Endodermal cell (in vitro differentiated cells): ENCODE data around the gene CHN1. TPM values are rescaled to one million over a fixed set of nuclear protein-coding genes. Genes with fewer than 3 reads are reported as not detected.

Experiments used
- DNase-seq: peaks from one replicate; pipeline ENCODE4 v3.0.0-alpha.2; 2017
- H3K27ac ChIP-seq: 2 replicates; pipeline ENCODE4 v1.5.1; 2013; ENCODE audit warnings: mild to moderate bottlenecking, low read depth, low read length, moderate library complexity
- H3K27me3 ChIP-seq: 2 replicates; pipeline ENCODE4 v1.6.1; 2013; ENCODE audit warnings: mild to moderate bottlenecking, low read length, moderate library complexity; ENCODE audit not compliant: insufficient read depth, control insufficient read depth, poor library complexity, severe bottlenecking
- H3K36me3 ChIP-seq: 2 replicates; pipeline ENCODE4 v1.7.0; 2013; ENCODE audit warnings: mild to moderate bottlenecking, low read length, moderate library complexity; ENCODE audit not compliant: control insufficient read depth, insufficient read depth
- H3K4me1 ChIP-seq: one replicate; pipeline ENCODE4 v1.7.0; 2013; ENCODE audit warnings: low read length; ENCODE audit not compliant: control insufficient read depth, insufficient read depth
- H3K4me3 ChIP-seq: 2 replicates; pipeline ENCODE4 v1.5.1; 2013; ENCODE audit warnings: mild to moderate bottlenecking, low read length, moderate library complexity
- H3K9ac ChIP-seq: 2 replicates; pipeline ENCODE4 v1.6.1; 2013; ENCODE audit warnings: mild to moderate bottlenecking, low read length, moderate library complexity; ENCODE audit not compliant: poor library complexity, severe bottlenecking; ENCODE audit errors: extremely low read depth
- H3K9me3 ChIP-seq: 2 replicates; pipeline ENCODE4 v1.6.1; 2013; ENCODE audit warnings: mild to moderate bottlenecking, low read length, moderate library complexity; ENCODE audit not compliant: control insufficient read depth
- H3K27ac Mint-ChIP-seq: 2 replicates; pipeline ENCODE4 v1.8.0; 2020; ENCODE audit warnings: mixed read lengths
- H3K27me3 Mint-ChIP-seq: 2 replicates; pipeline ENCODE4 v1.8.0; 2021; ENCODE audit warnings: mild to moderate bottlenecking, mixed read lengths; ENCODE audit not compliant: insufficient read depth
- H3K36me3 Mint-ChIP-seq: 2 replicates; pipeline ENCODE4 v1.8.0; 2020; ENCODE audit warnings: low read depth, mixed read lengths
- H3K4me1 Mint-ChIP-seq: 2 replicates; pipeline ENCODE4 v1.8.0; 2020; ENCODE audit warnings: mixed read lengths
- H3K4me3 Mint-ChIP-seq: 2 replicates; pipeline ENCODE4 v1.8.0; 2020; ENCODE audit warnings: mild to moderate bottlenecking, moderate library complexity, mixed read lengths
- H3K9me3 Mint-ChIP-seq: 2 replicates; pipeline ENCODE4 v1.8.0; 2020; ENCODE audit warnings: mild to moderate bottlenecking, mixed read lengths
- WGBS, 2 experiments: methylation state at CpG; one replicate each; pipeline versions ENCODE4 v1.1.5 to v1.1.7; 2013; ENCODE audit warnings: missing lambda C conversion rate in 2 of 2, mixed read lengths in 1 of 2; ENCODE audit not compliant: insufficient coverage in 1 of 2, insufficient read length in 1 of 2; 5-methylcytosine and 5-hydroxymethylcytosine counted together
- total RNA-seq, 2 donors: library from RNA; stranded (reverse); fragmentation: NEBNext Ultra II Directional in 1 of 2; extraction: Animal tissue kit (Norgen Biotek cat#: 25700) in 1 of 2; gene quantifications; 2 replicates in 1 of 2; 3 replicates in 1 of 2; pipeline ENCODE4 v1.2.1, GENCODE V29; 2021
- TF ChIP-seq, protein P1 (sequence below): fragments of 200-600 bp; sonication (generic); conservative IDR thresholded peaks from 2 replicates; pipeline ENCODE4 v1.5.0; 2021; ENCODE audit warnings: antibody characterized with exemption, mild to moderate bottlenecking

Gene CHN1
- total RNA-seq, 2 donors from 2014 or later, result 24.3 to 28.8 TPM

DNA sequence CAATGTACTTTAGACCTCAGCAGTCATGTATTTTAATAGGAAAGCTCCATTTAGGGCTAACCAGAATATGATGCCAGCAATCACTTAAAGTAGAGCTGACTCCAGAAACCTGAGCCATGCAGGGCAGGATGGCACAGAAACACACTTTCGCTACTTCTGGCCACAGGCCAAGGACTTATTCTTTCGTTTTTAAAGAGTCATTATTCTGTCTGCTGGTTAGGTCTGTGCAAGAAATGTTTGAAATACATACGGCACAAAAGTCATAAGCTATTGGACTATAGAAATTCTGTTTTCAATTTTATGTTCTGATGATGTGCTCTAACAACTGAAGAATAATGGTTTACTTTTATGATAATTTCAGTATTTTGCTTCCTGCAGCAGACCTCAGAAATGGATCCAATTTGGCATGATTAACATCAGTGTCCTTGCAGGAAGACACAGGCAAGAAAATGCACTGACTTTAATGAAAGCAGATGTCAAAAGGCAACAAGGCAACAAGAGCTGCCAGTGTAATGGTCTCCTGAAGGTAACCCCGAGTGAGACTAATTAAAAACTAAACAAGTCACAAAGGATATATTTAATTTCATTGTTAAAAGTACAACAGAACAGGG, 126.5 kb downstream of the CHN1 start:
- no peak overlapping the region for H3K27ac Mint-ChIP-seq

DNA sequence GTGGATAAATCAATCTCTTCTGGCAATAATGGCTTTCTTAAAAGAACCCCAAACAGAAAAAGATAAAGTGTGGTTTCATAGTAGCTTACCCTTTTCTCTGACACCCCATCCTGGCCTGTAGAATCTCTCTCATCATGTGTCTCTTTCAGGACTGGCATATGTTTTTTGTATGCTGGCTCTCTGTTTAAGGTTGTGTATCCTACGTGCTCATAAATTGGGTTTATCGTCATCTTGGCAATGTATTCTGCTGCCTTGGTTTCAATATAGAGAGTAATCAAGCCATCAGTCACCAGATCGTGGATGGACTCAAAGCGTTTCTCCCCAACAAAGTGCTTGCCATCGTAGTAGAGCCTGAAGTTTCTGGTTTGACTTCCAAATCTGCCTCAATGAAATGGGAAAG, 127.4 kb downstream of the CHN1 start:
- no peak overlapping the region for H3K4me3 ChIP-seq
- H3K36me3 Mint-ChIP-seq, result peaks cover 3% of the 10 kb centered on the region
- whole genome bisulfite sequencing, 2 experiments, result 91 to 92% methylated on average over 2 to 5 of the region's 5 CpGs
- no peak overlapping the region for H3K27ac Mint-ChIP-seq
- DNase-seq, result no peak
- H3K27me3 ChIP-seq, result no peaks in the 10 kb centered on the region
- peaks cover 13% of the 10 kb centered on the region for H3K4me1 ChIP-seq
- H3K9me3 ChIP-seq, result no peaks in the 10 kb centered on the region
- H3K9ac ChIP-seq, result no peak overlapping the region
- H3K9me3 Mint-ChIP-seq, result no peaks in the 10 kb centered on the region
- peaks cover 5% of the 10 kb centered on the region for H3K36me3 ChIP-seq
- TF ChIP-seq, protein P1, sequence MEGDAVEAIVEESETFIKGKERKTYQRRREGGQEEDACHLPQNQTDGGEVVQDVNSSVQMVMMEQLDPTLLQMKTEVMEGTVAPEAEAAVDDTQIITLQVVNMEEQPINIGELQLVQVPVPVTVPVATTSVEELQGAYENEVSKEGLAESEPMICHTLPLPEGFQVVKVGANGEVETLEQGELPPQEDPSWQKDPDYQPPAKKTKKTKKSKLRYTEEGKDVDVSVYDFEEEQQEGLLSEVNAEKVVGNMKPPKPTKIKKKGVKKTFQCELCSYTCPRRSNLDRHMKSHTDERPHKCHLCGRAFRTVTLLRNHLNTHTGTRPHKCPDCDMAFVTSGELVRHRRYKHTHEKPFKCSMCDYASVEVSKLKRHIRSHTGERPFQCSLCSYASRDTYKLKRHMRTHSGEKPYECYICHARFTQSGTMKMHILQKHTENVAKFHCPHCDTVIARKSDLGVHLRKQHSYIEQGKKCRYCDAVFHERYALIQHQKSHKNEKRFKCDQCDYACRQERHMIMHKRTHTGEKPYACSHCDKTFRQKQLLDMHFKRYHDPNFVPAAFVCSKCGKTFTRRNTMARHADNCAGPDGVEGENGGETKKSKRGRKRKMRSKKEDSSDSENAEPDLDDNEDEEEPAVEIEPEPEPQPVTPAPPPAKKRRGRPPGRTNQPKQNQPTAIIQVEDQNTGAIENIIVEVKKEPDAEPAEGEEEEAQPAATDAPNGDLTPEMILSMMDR, result no peak
- H3K27me3 Mint-ChIP-seq, result no peaks in the 10 kb centered on the region
- no peak overlapping the region for H3K4me3 Mint-ChIP-seq
- H3K27ac ChIP-seq, result no peak overlapping the region
- H3K4me1 Mint-ChIP-seq, result peaks cover 33% of the 10 kb centered on the region

More for the DNA sequence above, 126.5 kb downstream of the CHN1 start:
- Histone ChIP-seq H3K27ac (no peak overlapping the region), H3K9ac (no peak overlapping the region), H3K9me3 (no peaks in the 10 kb centered on the region), H3K4me3 (no peak overlapping the region), H3K4me1 (peaks cover 15% of the 10 kb centered on the region), H3K36me3 (peaks cover 5% of the 10 kb centered on the region), H3K27me3 (no peaks in the 10 kb centered on the region)
- DNase-seq, result no peak
- 93 to 100% methylated on average over 3 to 4 of the region's 4 CpGs for WGBS, 2 experiments
- peaks cover 33% of the 10 kb centered on the region for H3K4me1 Mint-ChIP-seq
- peaks cover 3% of the 10 kb centered on the region for H3K36me3 Mint-ChIP-seq
- TF ChIP-seq, protein P1, result no peak
- H3K4me3 Mint-ChIP-seq, result no peak overlapping the region
- no peaks in the 10 kb centered on the region for H3K9me3 Mint-ChIP-seq
- no peaks in the 10 kb centered on the region for H3K27me3 Mint-ChIP-seq

DNA sequence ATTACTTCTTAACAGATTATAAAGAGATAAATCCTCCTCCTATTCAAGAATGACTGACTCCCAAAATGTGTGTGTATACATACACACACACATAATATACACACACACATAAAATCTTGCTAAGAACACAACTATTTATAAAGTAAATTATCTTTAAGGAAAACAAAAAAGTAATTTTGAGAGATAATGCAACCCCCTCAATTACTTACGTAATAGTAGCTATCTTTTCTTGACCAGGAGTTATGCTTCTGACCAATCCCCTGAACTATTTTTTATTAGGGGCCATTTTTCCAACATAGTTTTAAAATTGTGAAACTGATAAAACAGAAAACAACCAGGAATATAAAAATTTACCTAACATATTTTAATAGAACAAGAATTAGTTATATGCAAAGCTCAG, 127.9 kb downstream of the CHN1 start:
- Histone ChIP-seq H3K27ac (no peak overlapping the region), H3K9me3 (no peaks in the 10 kb centered on the region), H3K27me3 (no peaks in the 10 kb centered on the region), H3K4me1 (peaks cover 15% of the 10 kb centered on the region), H3K4me3 (no peak overlapping the region), H3K9ac (no peak overlapping the region), H3K36me3 (peaks cover 5% of the 10 kb centered on the region)
- no peak overlapping the region for H3K4me3 Mint-ChIP-seq
- no peaks in the 10 kb centered on the region for H3K27me3 Mint-ChIP-seq
- no peak for DNase-seq
- peaks cover 3% of the 10 kb centered on the region for H3K36me3 Mint-ChIP-seq
- H3K27ac Mint-ChIP-seq, result no peak overlapping the region
- TF ChIP-seq, protein P1, result no peak
- 100% methylated on average over 1 of the region's 1 CpG for WGBS, 2 experiments
- no peaks in the 10 kb centered on the region for H3K9me3 Mint-ChIP-seq
- peaks cover 35% of the 10 kb centered on the region for H3K4me1 Mint-ChIP-seq
